Hematopoietic multipotent progenitor cell treated with erythropoietin and hydrocortisone succinate and interleukin-3 and kit ligand, for 8 days (in vitro differentiated cells): Measurements from ENCODE around the gene FBXL20.
"Not testable (repeated sequence)": the region's sequence is repeated elsewhere in the genome, so short reads cannot be mapped to it uniquely, and the experiment has no call there.

ENCODE experiments used
- DNase-seq: peaks from one replicate; pipeline ENCODE4 v3.0.0-alpha.2; 2015

The FBXL20 gene

GRCh38 chr17:39376434-39376833 lies 25.0 kb downstream of the FBXL20 start:
- no peak for DNase-seq

- DNase-seq: not testable (repeated sequence)
These were observed 33.6 kb downstream of the FBXL20 start for GRCh38 chr17:39367805-39368204.

GRCh38 chr17:39365872-39366271 lies 35.6 kb downstream of the FBXL20 start:
- DNase-seq: no peak

GRCh38 chr17:39365242-39365641 lies 36.2 kb downstream of the FBXL20 start:
- no peak for DNase-seq

- DNase-seq: no peak
These were observed 37.0 kb downstream of the FBXL20 start for GRCh38 chr17:39364236-39365025.

GRCh38 chr17:39361064-39361463 lies 40.4 kb downstream of the FBXL20 start:
- DNase-seq: no peak

GRCh38 chr17:39360537-39360936 lies 40.9 kb downstream of the FBXL20 start:
- no peak for DNase-seq

- DNase-seq: no peak
These were observed 41.4 kb downstream of the FBXL20 start for GRCh38 chr17:39359994-39360393.

GRCh38 chr17:39357986-39358385 lies 43.4 kb downstream of the FBXL20 start:
- DNase-seq: no peak

GRCh38 chr17:39357488-39357887 lies 43.9 kb downstream of the FBXL20 start:
- no peak for DNase-seq

GRCh38 chr17:39352986-39353385 lies 48.4 kb downstream of the FBXL20 start:
- no peak for DNase-seq

GRCh38 chr17:39352511-39352910 lies 48.9 kb downstream of the FBXL20 start:
- peak; percentile 25 for DNase-seq

- no peak for DNase-seq
These were observed 49.9 kb downstream of the FBXL20 start for GRCh38 chr17:39351508-39351907.

- no peak for DNase-seq
These were observed 52.2 kb downstream of the FBXL20 start for GRCh38 chr17:39349246-39349645.

GRCh38 chr17:39346863-39347262 lies 54.6 kb downstream of the FBXL20 start:
- not testable (repeated sequence) for DNase-seq

- DNase-seq: no peak
These were observed 59.9 kb downstream of the FBXL20 start for GRCh38 chr17:39341541-39341940.

GRCh38 chr17:39340731-39341130 lies 60.7 kb downstream of the FBXL20 start:
- DNase-seq: no peak

- DNase-seq: no peak
These were observed 62.2 kb downstream of the FBXL20 start for GRCh38 chr17:39339272-39339671.

- DNase-seq: not testable (repeated sequence)
These were observed 63.8 kb downstream of the FBXL20 start for GRCh38 chr17:39337649-39338048.

- peak; percentile 50 for DNase-seq
These were observed 65.7 kb downstream of the FBXL20 start for GRCh38 chr17:39335704-39336223.

- DNase-seq: peak; percentile 67
These were observed 67.2 kb downstream of the FBXL20 start for GRCh38 chr17:39334008-39334744.

GRCh38 chr17:39332092-39332491 lies 69.3 kb downstream of the FBXL20 start:
- DNase-seq: no peak

- DNase-seq: no peak
These were observed 72.6 kb downstream of the FBXL20 start for GRCh38 chr17:39328815-39329214.

- DNase-seq: no peak
These were observed 74.3 kb downstream of the FBXL20 start for GRCh38 chr17:39327109-39327508.
